NB4 (cell line): Measurements from ENCODE around the gene PTPRG.

Experiments
- CTCF ChIP-seq: IDR thresholded peaks from one replicate; pipeline ENCODE4 v1.5.1; 2012; ENCODE audit warnings: low read depth, low read length
- TF ChIP-seq, protein P1 (sequence below): IDR thresholded peaks from 2 replicates; pipeline ENCODE4 v1.6.1; 2011; ENCODE audit warnings: low read depth, low read length

DNA sequence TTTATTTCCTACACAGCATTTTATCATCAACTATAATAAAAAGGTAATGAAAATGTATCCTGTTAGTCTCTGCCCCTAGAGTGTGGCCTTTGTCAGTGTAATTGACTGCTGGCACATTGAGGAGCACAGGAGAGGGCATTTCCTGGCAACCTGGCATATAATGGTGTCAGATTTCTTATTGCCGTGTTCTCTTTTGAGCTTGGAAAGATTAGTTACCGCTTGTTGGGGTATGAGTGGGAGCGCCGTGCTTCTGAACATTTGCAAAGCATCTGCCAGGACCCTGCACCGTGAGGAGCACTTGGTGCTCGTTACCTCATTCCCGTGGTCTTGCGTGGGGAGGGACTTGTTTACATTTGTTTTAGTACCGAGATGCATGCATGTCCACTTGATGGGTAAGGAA, 124.4 kb downstream of the PTPRG start:
- no peak for TF ChIP-seq CTCF
- TF ChIP-seq, protein P1, sequence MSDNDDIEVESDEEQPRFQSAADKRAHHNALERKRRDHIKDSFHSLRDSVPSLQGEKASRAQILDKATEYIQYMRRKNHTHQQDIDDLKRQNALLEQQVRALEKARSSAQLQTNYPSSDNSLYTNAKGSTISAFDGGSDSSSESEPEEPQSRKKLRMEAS: no peak
